ENCODE data around the gene PYGM. TPM values are rescaled to one million over a fixed set of nuclear protein-coding genes. Genes with fewer than 3 reads are reported as not detected.

PYGM gene
- total and polyA plus RNA-seq, 2 of the 13 experiments (the other 11 are each of a cell fraction or from before 2014, with no cell fraction given): 0.11 to 0.12 TPM

GRCh38 chr11:64724863-64725532 is 34.8 kb downstream of the PYGM start (continued):
- TF ChIP-seq ARID5B (CRISPR knock-in tag; IDR thresholded peaks at IDR 0.05): 0 out of 2 replicates have a peak, but pooled peaks have one; percentile 11
- TF ChIP-seq CEBPB (IDR thresholded peaks at IDR 0.05; ENCODE audit: borderline replicate concordance, low read depth, low read length): peak; percentile 66
- no peak for TF ChIP-seq CTCF (CRISPR knock-in tag; IDR thresholded peaks at IDR 0.05)
- no peak for TF ChIP-seq HIC2 (CRISPR knock-in tag; IDR thresholded peaks at IDR 0.05; ENCODE audit: low read depth)
- peak; percentile 19; the same call in 1 of the 2 replicates for TF ChIP-seq ZNF788 (CRISPR knock-in tag; IDR thresholded peaks at IDR 0.05; ENCODE audit: borderline replicate concordance)
- TF ChIP-seq CSRNP1 (CRISPR knock-in tag; IDR thresholded peaks at IDR 0.05): no peak
- TF ChIP-seq WIZ (CRISPR knock-in tag; IDR thresholded peaks at IDR 0.05): no peak
- no peak for TF ChIP-seq JDP2 (CRISPR knock-in tag; IDR thresholded peaks at IDR 0.05; ENCODE audit: borderline replicate concordance)
- TF ChIP-seq EP300 (IDR thresholded peaks at IDR 0.05; ENCODE audit: low read depth in 2 of 2, low read length in 2 of 2): no peak
- no peak for TF ChIP-seq EP300 (CRISPR knock-in tag; IDR thresholded peaks at IDR 0.05; ENCODE audit: borderline replicate concordance)
- TF ChIP-seq ZNF709 (CRISPR knock-in tag; IDR thresholded peaks at IDR 0.05): no peak
- TF ChIP-seq NR2F1 (CRISPR knock-in tag; IDR thresholded peaks at IDR 0.05): peak; percentile 14 to 76; a peak in 2 of 4 replicates
- TF ChIP-seq PREB (CRISPR knock-in tag; IDR thresholded peaks at IDR 0.05): no peak
- TF ChIP-seq ZNF281 (CRISPR knock-in tag; IDR thresholded peaks at IDR 0.05; ENCODE audit: borderline replicate concordance): peak; percentile 74

All from HepG2 (cell line).